GM18858 (cell line): ENCODE measurements around the gene COL5A1.
"Not testable (repeated sequence)": the region's sequence is repeated elsewhere in the genome, so short reads cannot be mapped to it uniquely, and the experiment has no call there.

ENCODE experiments used
- ATAC-seq: cut with Tn5 transposase; IDR thresholded peaks from one replicate; pipeline ENCODE4 v1.9.1; 2021; ENCODE audit not compliant: unreplicated experiment

The COL5A1 gene

GRCh38 chr9:134690301-134690751 is 48.7 kb downstream of the COL5A1 start:
- ATAC-seq, result no peak

- ATAC-seq, result no peak
These were observed 49.5 kb downstream of the COL5A1 start for GRCh38 chr9:134690946-134691694.

- no peak for ATAC-seq
These were observed 50.3 kb downstream of the COL5A1 start for GRCh38 chr9:134691695-134692572.

DNA sequence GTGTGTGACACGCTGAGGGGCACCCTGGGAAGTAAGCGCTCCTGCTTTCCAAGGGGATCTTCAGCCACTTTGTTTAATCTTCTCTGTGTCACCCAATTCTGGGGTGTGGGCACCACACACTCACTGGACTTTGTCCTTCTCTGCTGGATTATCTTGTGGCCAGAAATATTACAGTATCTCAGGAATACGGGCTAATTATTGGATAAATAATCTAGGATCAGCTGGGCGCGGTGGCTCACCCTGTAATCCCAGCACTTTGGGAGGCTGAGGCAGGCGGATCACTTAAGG is 50.9 kb downstream of the COL5A1 start:
- no peak for ATAC-seq

- ATAC-seq, result no peak
These were observed 51.4 kb downstream of the COL5A1 start for GRCh38 chr9:134693011-134693410.

GRCh38 chr9:134693641-134694367 is 52.2 kb downstream of the COL5A1 start:
- no peak for ATAC-seq

GRCh38 chr9:134694368-134694665 is 52.7 kb downstream of the COL5A1 start:
- ATAC-seq, result no peak

DNA sequence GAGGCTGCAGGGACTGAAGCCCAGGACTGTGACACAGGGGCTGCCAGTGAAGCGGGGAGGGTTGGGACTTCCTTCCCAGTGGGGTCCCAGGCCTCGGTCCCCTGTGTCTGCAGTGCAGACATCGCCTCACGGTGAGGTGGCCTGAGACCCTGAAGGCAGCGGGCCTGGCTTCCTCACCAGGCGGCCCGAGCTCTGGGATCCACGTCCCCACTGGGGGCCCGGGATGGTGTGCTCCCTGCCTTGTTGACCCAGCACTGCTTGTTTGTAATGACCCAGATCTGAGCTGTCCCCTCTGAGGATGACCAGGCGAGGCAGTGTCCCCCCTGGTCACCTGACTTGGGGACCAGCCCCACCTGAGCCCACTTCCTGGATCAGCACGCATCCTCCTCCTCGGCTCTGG is 53.1 kb downstream of the COL5A1 start:
- no peak for ATAC-seq

GRCh38 chr9:134695144-134695543 is 53.5 kb downstream of the COL5A1 start:
- no peak for ATAC-seq

DNA sequence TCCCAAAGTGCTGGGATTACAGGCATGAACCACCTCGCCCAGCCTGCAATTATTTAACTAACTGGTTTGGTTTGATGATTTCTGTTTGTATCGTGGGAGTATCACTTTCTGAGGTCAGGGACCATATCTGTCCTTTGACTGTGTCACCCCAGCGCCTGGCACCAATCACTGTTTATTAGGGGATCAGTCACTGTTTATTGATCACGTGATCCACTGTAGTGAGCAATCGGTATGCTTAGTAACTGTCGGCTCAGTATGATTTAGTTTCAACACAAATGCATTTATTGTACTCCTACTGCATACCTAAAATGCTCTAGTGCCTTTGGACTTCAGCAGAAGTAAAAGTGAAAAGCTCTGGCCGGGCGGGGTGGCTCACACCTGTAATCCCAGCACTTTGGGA is 54.8 kb downstream of the COL5A1 start:
- ATAC-seq, result no peak

GRCh38 chr9:134698111-134698510 is 56.5 kb downstream of the COL5A1 start:
- no peak for ATAC-seq

DNA sequence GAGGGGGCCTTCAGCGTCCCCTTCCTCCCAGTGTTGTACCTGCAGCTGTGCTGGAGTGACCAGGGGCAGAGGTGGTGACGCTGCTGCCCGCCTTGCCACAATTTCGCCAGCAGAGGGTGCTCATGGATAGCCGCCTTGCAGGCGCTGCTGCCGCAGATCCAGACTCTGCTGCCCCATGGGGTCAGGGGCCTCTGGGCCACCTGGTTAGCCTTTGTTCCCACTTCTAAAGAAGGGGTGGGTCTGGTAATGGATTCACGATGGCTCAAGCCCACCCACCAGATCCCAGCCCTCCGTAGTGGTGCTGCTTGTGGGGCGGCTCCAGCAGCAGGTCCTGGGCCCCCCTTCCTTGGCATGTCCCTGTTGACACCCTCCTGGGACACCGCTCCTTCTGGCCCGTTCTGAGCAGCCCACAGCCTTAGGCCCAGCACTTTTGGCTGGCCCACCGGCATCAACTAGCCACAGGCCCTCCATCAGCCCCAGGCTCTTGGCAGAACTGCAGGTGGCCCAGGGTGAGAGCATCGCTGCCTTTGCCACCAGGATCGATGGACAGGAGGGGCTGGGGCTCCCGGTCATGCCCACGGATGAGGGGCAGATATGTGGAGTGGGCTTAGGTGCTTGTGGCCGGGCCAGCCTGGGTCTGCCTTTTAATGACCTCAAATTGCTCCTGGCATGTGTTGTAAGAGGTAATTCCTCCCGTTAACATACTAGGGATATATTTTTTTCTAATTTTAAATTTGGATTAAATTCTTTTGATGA is 57.2 kb downstream of the COL5A1 start:
- ATAC-seq, result no peak

GRCh38 chr9:134699343-134699740 is 57.7 kb downstream of the COL5A1 start:
- no peak for ATAC-seq

DNA sequence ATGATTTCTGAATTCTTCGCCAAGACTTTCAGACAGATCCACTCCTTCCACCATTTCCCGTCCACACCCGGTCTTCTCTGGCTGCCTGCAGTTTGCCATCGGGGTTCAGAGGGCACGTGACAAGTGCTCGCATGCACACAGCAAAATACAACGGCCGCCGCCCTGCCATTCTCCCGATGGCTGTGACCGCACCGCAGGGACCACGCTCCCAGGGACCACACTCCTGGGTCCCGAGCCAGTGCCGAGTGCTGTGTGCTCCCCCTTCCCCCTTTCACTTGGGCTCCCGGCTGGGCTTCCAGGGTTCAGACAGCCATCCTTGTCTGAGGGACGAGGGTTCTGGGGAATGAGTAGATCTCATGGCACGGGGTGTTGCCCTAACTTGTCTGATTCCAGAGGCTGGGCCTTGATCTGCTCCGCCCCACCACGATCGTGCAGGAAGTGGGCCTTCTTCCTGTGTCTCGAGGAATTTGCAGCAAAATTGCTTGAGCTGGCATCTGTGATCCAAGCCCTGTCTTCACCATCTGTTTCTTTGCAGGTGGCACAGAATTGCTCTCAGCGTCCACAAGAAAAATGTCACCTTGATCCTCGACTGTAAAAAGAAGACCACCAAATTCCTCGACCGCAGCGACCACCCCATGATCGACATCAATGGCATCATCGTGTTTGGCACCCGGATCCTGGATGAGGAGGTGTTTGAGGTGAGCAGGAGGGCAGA is 59.2 kb downstream of the COL5A1 start:
- no peak for ATAC-seq

DNA sequence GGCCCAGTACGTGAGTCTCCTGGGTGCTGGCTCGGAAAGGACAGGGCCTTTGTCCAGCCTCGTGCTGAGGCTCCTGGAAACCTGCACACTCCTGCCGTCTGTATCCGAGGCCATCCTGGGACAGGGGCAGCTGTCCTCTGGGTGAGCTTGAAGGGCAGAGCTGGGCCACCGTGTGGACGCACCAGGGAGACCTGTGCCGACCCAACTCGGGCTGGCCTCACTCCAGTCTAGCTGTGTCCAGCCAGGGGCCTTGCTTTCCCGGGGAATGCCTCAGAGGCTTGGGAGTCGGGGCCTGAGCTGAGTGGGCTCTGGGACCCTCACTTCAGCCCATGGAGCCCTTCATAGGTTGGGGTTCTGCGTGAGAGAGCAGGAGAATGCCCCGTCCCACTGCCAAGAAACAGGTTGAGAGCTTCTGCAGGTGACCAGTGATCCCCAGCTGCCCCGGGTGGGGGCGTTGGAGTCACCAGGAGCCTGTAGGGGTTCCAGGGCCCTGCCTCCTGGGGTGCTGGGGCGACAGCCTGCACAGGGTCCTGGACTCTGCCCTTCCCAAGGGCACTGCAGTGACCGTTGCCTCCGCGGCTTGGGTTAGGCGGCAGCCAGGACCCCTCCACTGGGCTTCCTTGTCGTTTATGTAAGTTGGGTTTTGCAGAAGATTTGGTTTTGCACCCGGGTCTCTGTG is 60.1 kb downstream of the COL5A1 start:
- ATAC-seq, result no peak

DNA sequence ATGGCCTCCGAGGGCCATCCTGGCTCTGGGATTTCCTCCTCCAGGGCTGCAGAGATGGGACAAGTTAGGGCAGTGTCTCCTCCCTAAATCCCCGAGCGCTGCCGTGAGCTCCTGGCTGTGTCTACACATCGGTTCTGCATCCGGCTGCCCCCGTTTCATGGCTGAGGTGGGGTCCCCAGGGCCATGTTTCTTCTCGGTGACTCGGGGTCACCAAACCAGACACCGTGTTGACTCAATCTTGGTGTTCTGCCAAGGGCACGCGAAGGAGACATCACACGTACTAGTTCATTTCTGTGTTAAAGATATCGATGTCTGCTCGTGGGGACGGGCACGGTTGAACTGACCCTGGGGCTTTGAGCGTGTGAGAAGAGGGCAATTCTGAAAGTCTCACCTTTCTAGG is 60.7 kb downstream of the COL5A1 start:
- no peak for ATAC-seq

GRCh38 chr9:134703730-134704114 is 62.1 kb downstream of the COL5A1 start:
- not testable (repeated sequence) for ATAC-seq

- no peak for ATAC-seq
These were observed 62.9 kb downstream of the COL5A1 start for GRCh38 chr9:134704498-134704897.

- ATAC-seq, result no peak
These were observed 64.2 kb downstream of the COL5A1 start for GRCh38 chr9:134705786-134706185.

GRCh38 chr9:134706522-134706921 is 64.9 kb downstream of the COL5A1 start:
- ATAC-seq, result no peak
